Measurements from ENCODE around the gene C1orf226. TPM values are rescaled to one million over a fixed set of nuclear protein-coding genes. Genes with fewer than 3 reads are reported as not detected.
A peak's percentile ranks its signal among the peaks of the same experiment; 100 is the strongest.

The C1orf226 gene
- polyA plus RNA-seq, 1 donor (not counting 4 experiments of a cell fraction or from before 2014, with no cell fraction given): 0.12 TPM

DNA sequence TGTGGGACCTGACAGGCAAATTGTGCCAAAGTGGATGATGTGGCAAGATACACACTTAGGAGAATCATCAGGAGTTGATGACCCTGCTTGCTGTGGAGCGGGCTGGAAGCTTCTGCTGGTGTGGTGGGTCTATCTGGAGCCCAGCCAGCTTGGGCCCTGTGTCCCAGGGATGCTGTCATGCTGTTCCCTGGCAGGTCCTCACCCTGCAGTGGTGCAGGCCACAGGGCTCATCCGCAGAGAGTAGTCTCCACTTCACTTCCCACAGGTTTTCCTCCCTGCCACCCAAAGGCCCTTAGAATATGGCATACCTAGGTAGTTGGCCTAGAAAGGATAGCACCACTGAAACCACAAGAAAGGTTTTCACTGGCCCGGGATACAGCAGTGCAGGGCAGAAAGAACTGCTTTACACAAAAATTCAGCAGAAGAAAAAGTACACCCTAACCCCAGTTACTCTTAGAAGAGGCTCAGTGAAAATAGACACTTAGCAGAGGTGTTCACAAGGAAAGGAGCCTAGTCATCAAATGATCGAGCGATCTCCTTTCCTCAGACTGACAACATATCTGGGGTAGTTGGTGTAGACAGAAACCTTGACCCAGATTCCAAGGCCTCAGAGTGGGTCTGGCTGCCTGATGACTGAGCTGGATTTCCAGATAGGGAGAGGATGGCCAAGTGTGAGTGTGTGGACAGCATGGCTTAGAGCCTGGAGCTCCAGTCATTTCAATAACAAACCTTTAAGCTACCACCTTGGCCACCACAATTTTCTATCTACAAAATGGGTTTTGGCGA lies 1.3 kb upstream of the C1orf226 start:
- H3K4me2 ChIP-seq (ENCODE audit: control insufficient read depth, extremely low read depth, insufficient read depth, low read depth, low read length): no peak overlapping the region
- DNase-seq (ENCODE audit: low read depth, low spot score): no peak
- no peak overlapping the region for H3K27ac ChIP-seq (ENCODE audit: control insufficient read depth, insufficient read depth, low read length)
- H3K79me2 ChIP-seq (ENCODE audit: control insufficient read depth, insufficient read depth, low read length): no peaks in the 10 kb centered on the region
- no peaks in the 10 kb centered on the region for H3K27me3 ChIP-seq (ENCODE audit: control insufficient read depth, extremely low read depth, insufficient read depth, low read length)
- peaks cover 16% of the 10 kb centered on the region for H3K4me1 ChIP-seq (ENCODE audit: control insufficient read depth, extremely low read depth, insufficient read depth, low read length)
- H4K20me1 ChIP-seq (ENCODE audit: control insufficient read depth, extremely low read depth, insufficient read depth, low read length): no peaks in the 10 kb centered on the region
- no peaks in the 10 kb centered on the region for H3K36me3 ChIP-seq (ENCODE audit: control insufficient read depth in 2 of 2, extremely low read depth in 1 of 2, insufficient read depth in 2 of 2, low read length in 2 of 2)
- no peak overlapping the region for H3K9ac ChIP-seq (ENCODE audit: control insufficient read depth, extremely low read depth, insufficient read depth, low read length)
- TF ChIP-seq EZH2 (IDR thresholded peaks at IDR 0.05; ENCODE audit: low read length): no peak
- TF ChIP-seq, protein P1, sequence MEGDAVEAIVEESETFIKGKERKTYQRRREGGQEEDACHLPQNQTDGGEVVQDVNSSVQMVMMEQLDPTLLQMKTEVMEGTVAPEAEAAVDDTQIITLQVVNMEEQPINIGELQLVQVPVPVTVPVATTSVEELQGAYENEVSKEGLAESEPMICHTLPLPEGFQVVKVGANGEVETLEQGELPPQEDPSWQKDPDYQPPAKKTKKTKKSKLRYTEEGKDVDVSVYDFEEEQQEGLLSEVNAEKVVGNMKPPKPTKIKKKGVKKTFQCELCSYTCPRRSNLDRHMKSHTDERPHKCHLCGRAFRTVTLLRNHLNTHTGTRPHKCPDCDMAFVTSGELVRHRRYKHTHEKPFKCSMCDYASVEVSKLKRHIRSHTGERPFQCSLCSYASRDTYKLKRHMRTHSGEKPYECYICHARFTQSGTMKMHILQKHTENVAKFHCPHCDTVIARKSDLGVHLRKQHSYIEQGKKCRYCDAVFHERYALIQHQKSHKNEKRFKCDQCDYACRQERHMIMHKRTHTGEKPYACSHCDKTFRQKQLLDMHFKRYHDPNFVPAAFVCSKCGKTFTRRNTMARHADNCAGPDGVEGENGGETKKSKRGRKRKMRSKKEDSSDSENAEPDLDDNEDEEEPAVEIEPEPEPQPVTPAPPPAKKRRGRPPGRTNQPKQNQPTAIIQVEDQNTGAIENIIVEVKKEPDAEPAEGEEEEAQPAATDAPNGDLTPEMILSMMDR (optimal IDR thresholded peaks at IDR 0.05 in 1 of 3, IDR thresholded peaks at IDR 0.05 in 1 of 3, conservative IDR thresholded peaks at IDR 0.05 in 1 of 3; ENCODE audit: extremely low read depth in 1 of 3, insufficient read depth in 2 of 3, low read length in 3 of 3): no peak
- no peaks in the 10 kb centered on the region for H3K9me3 ChIP-seq (ENCODE audit: control insufficient read depth, low read depth, low read length)
- H2AFZ ChIP-seq (ENCODE audit: control insufficient read depth, low read length): no peak overlapping the region
- FAIRE-seq: no peak
- dilution Hi-C loops (cut with MboI; ENCODE audit: extremely low pct_ligation_motif_present, low sequenced_read_pairs): no loop called here
- no peaks in the 10 kb centered on the region for H3K9me1 ChIP-seq (ENCODE audit: control insufficient read depth, extremely low read depth, insufficient read depth, low read length)
- H3K4me3 ChIP-seq (ENCODE audit: control insufficient read depth in 2 of 3, extremely low read depth in 1 of 3, insufficient read depth in 2 of 3, low read depth in 1 of 3, low read length in 3 of 3): no peak overlapping the region

DNA sequence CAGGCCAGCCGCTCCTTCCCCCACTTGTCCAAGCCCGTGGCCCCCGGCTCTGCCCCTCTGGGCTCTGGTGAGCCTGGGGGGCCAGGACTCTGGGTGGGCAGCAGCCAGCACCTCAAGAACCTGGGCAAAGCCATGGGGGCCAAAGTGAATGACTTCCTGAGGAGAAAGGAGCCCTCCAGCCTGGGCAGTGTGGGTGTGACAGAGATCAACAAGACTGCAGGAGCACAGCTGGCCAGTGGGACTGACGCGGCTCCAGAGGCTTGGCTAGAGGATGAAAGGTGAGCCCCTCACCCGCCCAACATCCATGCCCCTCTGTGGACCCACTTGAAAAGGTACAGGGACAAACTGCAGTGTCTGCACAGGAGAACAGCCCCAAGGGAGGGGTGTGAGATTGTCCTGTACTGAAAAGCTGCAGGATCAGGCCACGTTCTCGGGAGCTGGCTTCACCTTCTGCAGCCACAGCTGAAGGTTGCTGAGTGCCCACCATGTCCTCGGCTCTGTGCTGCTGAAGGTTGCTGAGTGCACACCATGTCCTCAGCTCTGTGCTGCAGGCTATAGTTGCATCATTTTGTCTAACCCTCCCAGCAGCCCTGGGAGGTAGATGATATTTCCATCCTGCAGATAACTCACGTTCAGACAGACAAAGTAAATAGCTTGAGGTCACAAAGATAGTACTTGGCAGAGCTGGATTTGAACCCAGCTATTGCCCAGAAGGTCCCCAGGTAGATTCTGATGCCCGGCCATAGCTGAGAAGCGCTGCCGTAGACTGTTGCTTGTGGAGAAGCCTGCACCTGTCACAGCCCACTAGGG lies 618 bp downstream of the C1orf226 start:
- Histone ChIP-seq H3K27me3 (ENCODE audit: control insufficient read depth, extremely low read depth, insufficient read depth, low read length) (no peaks in the 10 kb centered on the region), H3K27ac (ENCODE audit: control insufficient read depth, insufficient read depth, low read length) (peak overlapping the region; percentile 75), H3K9me1 (ENCODE audit: control insufficient read depth, extremely low read depth, insufficient read depth, low read length) (no peaks in the 10 kb centered on the region), H3K4me2 (ENCODE audit: control insufficient read depth, extremely low read depth, insufficient read depth, low read depth, low read length) (peak overlapping the region; percentile 67), H4K20me1 (ENCODE audit: control insufficient read depth, extremely low read depth, insufficient read depth, low read length) (no peaks in the 10 kb centered on the region), H3K4me1 (ENCODE audit: control insufficient read depth, extremely low read depth, insufficient read depth, low read length) (peaks cover 16% of the 10 kb centered on the region), H3K4me3 (ENCODE audit: control insufficient read depth in 2 of 3, extremely low read depth in 1 of 3, insufficient read depth in 2 of 3, low read depth in 1 of 3, low read length in 3 of 3) (peak overlapping the region in 2 of 3 experiments; percentile 19 to 43), H2AFZ (ENCODE audit: control insufficient read depth, low read length) (no peak overlapping the region), H3K9me3 (ENCODE audit: control insufficient read depth, low read depth, low read length) (no peaks in the 10 kb centered on the region), H3K9ac (ENCODE audit: control insufficient read depth, extremely low read depth, insufficient read depth, low read length) (peak overlapping the region; percentile 28), H3K36me3 (ENCODE audit: control insufficient read depth in 2 of 2, extremely low read depth in 1 of 2, insufficient read depth in 2 of 2, low read length in 2 of 2) (no peaks in the 10 kb centered on the region), H3K79me2 (ENCODE audit: control insufficient read depth, insufficient read depth, low read length) (no peaks in the 10 kb centered on the region)
- dilution Hi-C loops (cut with MboI; ENCODE audit: extremely low pct_ligation_motif_present, low sequenced_read_pairs): no loop called here
- FAIRE-seq (no peak), DNase-seq (ENCODE audit: low read depth, low spot score) (no peak)
- TF ChIP-seq EZH2 (IDR thresholded peaks at IDR 0.05; ENCODE audit: low read length): no peak
- TF ChIP-seq, protein P1 (optimal IDR thresholded peaks at IDR 0.05 in 1 of 3, IDR thresholded peaks at IDR 0.05 in 1 of 3, conservative IDR thresholded peaks at IDR 0.05 in 1 of 3; ENCODE audit: extremely low read depth in 1 of 3, insufficient read depth in 2 of 3, low read length in 3 of 3): no peak
